Breast epithelium (tissue), 3 donors: ENCODE measurements around the gene SLC12A2.

Experiments used
- CTCF ChIP-seq, 3 donors: fragments of 450-650 bp; IDR thresholded peaks; one replicate each; pipeline ENCODE4 v1.5.1; 2016 to 2017; ENCODE audit warnings: antibody characterized with exemption in 3 of 3, mild to moderate bottlenecking in 3 of 3, moderate library complexity in 3 of 3
- POLR2A ChIP-seq: fragments of 450-650 bp; IDR thresholded peaks from one replicate; pipeline ENCODE4 v1.6.1; 2016; ENCODE audit warnings: antibody characterized with exemption, mild to moderate bottlenecking, moderate library complexity

- TF ChIP-seq CTCF (IDR thresholded peaks at IDR 0.05) (no peak), POLR2A (no peak)
Measured at GRCh38 chr5:128192368-128192767, 108.8 kb downstream of the SLC12A2 start.
